Osteoblast (primary cell): ENCODE results near the gene LRRC72. TPM values are rescaled to one million over a fixed set of nuclear protein-coding genes. Genes with fewer than 3 reads are reported as not detected.

Experiments
- DNase-seq: peaks from one replicate; pipeline ENCODE4 v3.0.0; 2011; ENCODE audit warnings: low spot score, mixed read lengths; ENCODE audit not compliant: insufficient read length; ENCODE audit errors: missing footprints
- H2AFZ ChIP-seq: 2 replicates; pipeline ENCODE4 v1.6.0; 2011; ENCODE audit warnings: mild to moderate bottlenecking, low read length
- H3K27ac ChIP-seq: 2 replicates; pipeline ENCODE4 v1.5.1; 2011; ENCODE audit warnings: mild to moderate bottlenecking, low read depth, low read length, moderate library complexity
- H3K27me3 ChIP-seq: 2 replicates; pipeline ENCODE4 v1.6.0; 2012; ENCODE audit warnings: mild to moderate bottlenecking, control low read depth, inconsistent platforms, low read length, moderate library complexity; ENCODE audit not compliant: insufficient read depth
- H3K36me3 ChIP-seq: 2 replicates; pipeline ENCODE4 v1.5.1; 2011; ENCODE audit warnings: mild to moderate bottlenecking, low read length, control low read depth, moderate library complexity; ENCODE audit not compliant: insufficient read depth
- H3K4me1 ChIP-seq: 2 replicates; pipeline ENCODE4 v1.5.1; 2011; ENCODE audit warnings: mild to moderate bottlenecking, low read length, control low read depth, moderate library complexity; ENCODE audit not compliant: insufficient read depth
- H3K4me2 ChIP-seq: 2 replicates; pipeline ENCODE4 v1.6.0; 2011; ENCODE audit warnings: mild to moderate bottlenecking, low read length; ENCODE audit not compliant: insufficient read depth
- H3K4me3 ChIP-seq: fragments of 200-600 bp; sonication (generic); 3 replicates; pipeline ENCODE4 v1.5.1; 2012; ENCODE audit warnings: mild to moderate bottlenecking, low read length, inconsistent platforms; ENCODE audit not compliant: insufficient read depth
- H3K79me2 ChIP-seq: 2 replicates; pipeline ENCODE4 v1.6.0; 2012; ENCODE audit warnings: mild to moderate bottlenecking, low read length, control low read depth, inconsistent platforms; ENCODE audit not compliant: insufficient read depth
- H3K9me3 ChIP-seq: 2 replicates; pipeline ENCODE4 v1.5.1; 2011; ENCODE audit warnings: low read depth, low read length, control low read depth
- H4K20me1 ChIP-seq: 2 replicates; pipeline ENCODE4 v1.6.0; 2012; ENCODE audit warnings: mild to moderate bottlenecking, low read length, control low read depth; ENCODE audit not compliant: insufficient read depth
- CTCF ChIP-seq: IDR thresholded peaks from 2 replicates; pipeline ENCODE4 v1.5.1; 2011; ENCODE audit warnings: mild to moderate bottlenecking, low read depth, low read length, moderate library complexity; ENCODE audit errors: extremely low read depth
- total RNA-seq: library from RNA; depleted of rRNA; stranded (reverse); fragments of >200 nt; gene quantifications from 2 replicates; pipeline ENCODE4 v1.2.3, GENCODE V29; 2012

Gene LRRC72
- total RNA-seq, 1 donor = not detected

GRCh38 chr7:16589881-16590280 lies 63.3 kb downstream of the LRRC72 start:
- Histone ChIP-seq H3K27ac (no peak overlapping the region), H3K4me1 (no peaks in the 10 kb centered on the region), H3K4me3 (no peak overlapping the region), H4K20me1 (no peaks in the 10 kb centered on the region), H3K36me3 (no peaks in the 10 kb centered on the region), H3K79me2 (no peaks in the 10 kb centered on the region), H2AFZ (no peak overlapping the region), H3K4me2 (no peak overlapping the region), H3K9me3 (no peaks in the 10 kb centered on the region), H3K27me3 (no peaks in the 10 kb centered on the region)
- TF ChIP-seq CTCF = no peak
- DNase-seq = no peak

GRCh38 chr7:16590424-16590823 lies 63.8 kb downstream of the LRRC72 start:
- no peaks in the 10 kb centered on the region for H3K36me3 ChIP-seq
- no peaks in the 10 kb centered on the region for H3K79me2 ChIP-seq

GRCh38 chr7:16592395-16592794 lies 65.8 kb downstream of the LRRC72 start:
- H3K27ac ChIP-seq = no peak overlapping the region
- no peak overlapping the region for H2AFZ ChIP-seq
- no peak overlapping the region for H3K4me2 ChIP-seq
- H3K9me3 ChIP-seq = no peaks in the 10 kb centered on the region
- no peaks in the 10 kb centered on the region for H3K4me1 ChIP-seq
- H3K27me3 ChIP-seq = no peaks in the 10 kb centered on the region
- H4K20me1 ChIP-seq = no peaks in the 10 kb centered on the region
- TF ChIP-seq CTCF = no peak
- no peak for DNase-seq
- no peaks in the 10 kb centered on the region for H3K36me3 ChIP-seq
- H3K79me2 ChIP-seq = no peaks in the 10 kb centered on the region
- no peak overlapping the region for H3K4me3 ChIP-seq

More at GRCh38 chr7:16590424-16590823, 63.8 kb downstream of the LRRC72 start:
- Histone ChIP-seq H3K9me3 (no peaks in the 10 kb centered on the region), H3K4me1 (no peaks in the 10 kb centered on the region), H2AFZ (no peak overlapping the region), H3K27me3 (no peaks in the 10 kb centered on the region), H3K4me3 (no peak overlapping the region), H3K4me2 (no peak overlapping the region), H4K20me1 (no peaks in the 10 kb centered on the region), H3K27ac (no peak overlapping the region)
- no peak for DNase-seq
- TF ChIP-seq CTCF = no peak

GRCh38 chr7:16594061-16594460 lies 67.4 kb downstream of the LRRC72 start:
- H3K27me3 ChIP-seq = no peaks in the 10 kb centered on the region
- H3K4me2 ChIP-seq = no peak overlapping the region
- TF ChIP-seq CTCF = no peak
- no peak overlapping the region for H2AFZ ChIP-seq
- H3K9me3 ChIP-seq = no peaks in the 10 kb centered on the region
- H3K4me1 ChIP-seq = no peaks in the 10 kb centered on the region
- H3K4me3 ChIP-seq = no peak overlapping the region
- no peaks in the 10 kb centered on the region for H4K20me1 ChIP-seq
- no peak for DNase-seq
- no peak overlapping the region for H3K27ac ChIP-seq
- no peaks in the 10 kb centered on the region for H3K79me2 ChIP-seq
- H3K36me3 ChIP-seq = peaks cover 4% of the 10 kb centered on the region
